Colonic mucosa (tissue), 4 donors: ENCODE results near the gene CCDC71L. TPM values are rescaled to one million over a fixed set of nuclear protein-coding genes. Genes with fewer than 3 reads are reported as not detected.

Source experiments
- DNase-seq: peaks from one replicate; pipeline ENCODE4 v3.0.0-alpha.2; 2020
- H3K27ac ChIP-seq: fragments of 200-600 bp; one replicate; pipeline ENCODE4 v1.8.0; 2021
- H3K27me3 ChIP-seq: fragments of 200-600 bp; one replicate; pipeline ENCODE4 v1.8.0; 2021
- H3K36me3 ChIP-seq: fragments of 200-600 bp; one replicate; pipeline ENCODE4 v1.8.0; 2021
- H3K4me1 ChIP-seq: fragments of 200-600 bp; one replicate; pipeline ENCODE4 v1.8.0; 2021; ENCODE audit warnings: mild to moderate bottlenecking
- H3K4me3 ChIP-seq: fragments of 200-600 bp; one replicate; pipeline ENCODE4 v1.8.0; 2021
- H3K9ac ChIP-seq, 2 donors: one replicate each; pipeline ENCODE4 v1.7.0; 2013; ENCODE audit warnings: control low read depth in 2 of 2, low read depth in 2 of 2, low read length in 2 of 2
- H3K9me3 ChIP-seq: fragments of 200-600 bp; one replicate; pipeline ENCODE4 v1.8.0; 2021
- intact Hi-C: fragments of 100-400 bp; cut with DNase I; formaldehyde crosslinking; loops from one replicate; pipeline ENCODE4 v1.14.1; 2022
- total RNA-seq, 2 donors: library from RNA; stranded (reverse); fragmentation: NEBNext Ultra II Directional in 1 of 2; extraction: Animal tissue kit (Norgen Biotek cat#: 25700) in 1 of 2; gene quantifications; one replicate each; pipeline ENCODE4 v1.2.1, GENCODE V29; 2021
- TF ChIP-seq, protein P1 (sequence below): fragments of 200-600 bp; IDR thresholded peaks from one replicate; pipeline ENCODE4 v1.8.0; 2022; ENCODE audit warnings: antibody characterized with exemption, mild to moderate bottlenecking
- donor health status: healthy.
- donor health status: DM: no; HTN: no; CAD: no.
- donor health status: DM: no; HTN: no; CAD: no.

Gene CCDC71L
- total RNA-seq, 2 donors from 2014 or later: 21.3 to 21.6 TPM

- H3K4me1 ChIP-seq: no peaks in the 10 kb centered on the region
- no peak overlapping the region for H3K27ac ChIP-seq
- TF ChIP-seq, protein P1, sequence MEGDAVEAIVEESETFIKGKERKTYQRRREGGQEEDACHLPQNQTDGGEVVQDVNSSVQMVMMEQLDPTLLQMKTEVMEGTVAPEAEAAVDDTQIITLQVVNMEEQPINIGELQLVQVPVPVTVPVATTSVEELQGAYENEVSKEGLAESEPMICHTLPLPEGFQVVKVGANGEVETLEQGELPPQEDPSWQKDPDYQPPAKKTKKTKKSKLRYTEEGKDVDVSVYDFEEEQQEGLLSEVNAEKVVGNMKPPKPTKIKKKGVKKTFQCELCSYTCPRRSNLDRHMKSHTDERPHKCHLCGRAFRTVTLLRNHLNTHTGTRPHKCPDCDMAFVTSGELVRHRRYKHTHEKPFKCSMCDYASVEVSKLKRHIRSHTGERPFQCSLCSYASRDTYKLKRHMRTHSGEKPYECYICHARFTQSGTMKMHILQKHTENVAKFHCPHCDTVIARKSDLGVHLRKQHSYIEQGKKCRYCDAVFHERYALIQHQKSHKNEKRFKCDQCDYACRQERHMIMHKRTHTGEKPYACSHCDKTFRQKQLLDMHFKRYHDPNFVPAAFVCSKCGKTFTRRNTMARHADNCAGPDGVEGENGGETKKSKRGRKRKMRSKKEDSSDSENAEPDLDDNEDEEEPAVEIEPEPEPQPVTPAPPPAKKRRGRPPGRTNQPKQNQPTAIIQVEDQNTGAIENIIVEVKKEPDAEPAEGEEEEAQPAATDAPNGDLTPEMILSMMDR: no peak
- no peak overlapping the region for H3K9ac ChIP-seq
- H3K4me3 ChIP-seq: no peak overlapping the region
- intact Hi-C loops: no loop called here
- H3K9me3 ChIP-seq: no peaks in the 10 kb centered on the region
- DNase-seq: no peak
- H3K27me3 ChIP-seq: no peaks in the 10 kb centered on the region
- H3K36me3 ChIP-seq: no peaks in the 10 kb centered on the region
These were observed 10.2 kb upstream of the CCDC71L start for GRCh38 chr7:106671160-106671559.

GRCh38 chr7:106668861-106669524, 8.0 kb upstream of the CCDC71L start:
- H3K9ac ChIP-seq: no peak overlapping the region
- H3K27me3 ChIP-seq: no peaks in the 10 kb centered on the region
- DNase-seq: no peak
- TF ChIP-seq, protein P1: no peak
- H3K27ac ChIP-seq: no peak overlapping the region
- H3K4me1 ChIP-seq: no peaks in the 10 kb centered on the region
- H3K36me3 ChIP-seq: no peaks in the 10 kb centered on the region
- no peak overlapping the region for H3K4me3 ChIP-seq
- H3K9me3 ChIP-seq: no peaks in the 10 kb centered on the region
- intact Hi-C loops: no loop called here

- intact Hi-C loops: no loop called here
- no peak overlapping the region for H3K27ac ChIP-seq
- H3K27me3 ChIP-seq: no peaks in the 10 kb centered on the region
- no peaks in the 10 kb centered on the region for H3K9me3 ChIP-seq
- no peak overlapping the region for H3K4me3 ChIP-seq
- H3K36me3 ChIP-seq: no peaks in the 10 kb centered on the region
- no peak for DNase-seq
- TF ChIP-seq, protein P1: no peak
- H3K4me1 ChIP-seq: no peaks in the 10 kb centered on the region
- H3K9ac ChIP-seq: no peak overlapping the region
These were observed 5.4 kb upstream of the CCDC71L start for GRCh38 chr7:106666353-106666752.

GRCh38 chr7:106664343-106664742, 3.4 kb upstream of the CCDC71L start:
- no peaks in the 10 kb centered on the region for H3K27me3 ChIP-seq
- no peak overlapping the region for H3K27ac ChIP-seq
- no peaks in the 10 kb centered on the region for H3K36me3 ChIP-seq
- intact Hi-C loops: loop anchor here (5.0 kb wide), 1 partner anchor 73 kb away; no protein-coding TSS in a partner anchor
- H3K4me1 ChIP-seq: no peaks in the 10 kb centered on the region
- TF ChIP-seq, protein P1: no peak
- DNase-seq: no peak
- H3K4me3 ChIP-seq: no peak overlapping the region
- H3K9me3 ChIP-seq: no peaks in the 10 kb centered on the region
- no peak overlapping the region for H3K9ac ChIP-seq

- H3K9me3 ChIP-seq: no peaks in the 10 kb centered on the region
- peak overlapping the region; percentile 80 to 99 for H3K9ac ChIP-seq
- peak overlapping the region; percentile 92 for H3K27ac ChIP-seq
- no peaks in the 10 kb centered on the region for H3K27me3 ChIP-seq
- DNase-seq: peak; percentile 81
- no peaks in the 10 kb centered on the region for H3K36me3 ChIP-seq
- no peaks in the 10 kb centered on the region for H3K4me1 ChIP-seq
- peak overlapping the region; percentile 87 for H3K4me3 ChIP-seq
- intact Hi-C loops: loop anchor here (2.0 to 5.0 kb wide), 2 partner anchors 77 to 117 kb away; no protein-coding TSS in a partner anchor
- TF ChIP-seq, protein P1: peak; percentile 70
These were observed 746 bp downstream of the CCDC71L start for GRCh38 chr7:106659963-106660861.
